SKM-1 (cell line): Measurements from ENCODE around the gene CENPP.
"Not testable (repeated sequence)": the region's sequence is repeated elsewhere in the genome, so short reads cannot be mapped to it uniquely, and the experiment has no call there.

Source experiments
- DNase-seq: peaks from one replicate; lab custom pipeline; 2025; ENCODE audit not compliant: unreplicated experiment; lab: John Stamatoyannopoulos, UW

The CENPP gene

DNA sequence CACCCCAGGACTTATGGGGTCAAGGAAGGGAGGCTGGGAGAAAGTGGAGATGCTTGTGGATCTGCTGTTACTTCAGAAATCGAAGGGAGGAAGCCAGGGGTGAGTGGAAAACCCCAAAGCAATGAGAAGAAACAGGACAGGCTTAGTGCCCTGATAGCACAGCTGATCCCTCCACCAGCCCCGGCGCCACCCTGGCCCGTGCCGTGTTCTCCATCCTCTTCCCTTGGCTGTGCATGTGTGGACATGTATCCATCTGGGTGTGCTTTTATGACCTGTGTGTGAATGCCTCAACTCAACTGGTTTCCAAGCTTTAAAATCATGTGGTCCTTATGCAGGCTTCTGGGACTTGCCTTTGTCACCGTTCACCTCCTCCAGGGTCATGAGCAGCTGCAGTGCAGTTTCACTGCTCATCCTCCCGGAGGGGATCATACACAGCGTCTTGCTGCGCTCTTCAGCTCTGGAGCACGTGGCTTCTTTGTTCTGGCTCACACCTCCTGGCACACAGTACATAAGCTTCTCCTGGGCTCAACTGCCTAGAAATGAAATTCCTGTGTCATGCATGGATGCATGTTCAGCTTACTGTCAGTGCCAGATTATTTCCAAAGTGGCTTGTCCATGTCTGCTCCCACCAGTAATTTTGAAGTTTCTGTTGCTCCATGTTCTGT lies 286.0 kb downstream of the CENPP start:
- DNase-seq = no peak

DNA sequence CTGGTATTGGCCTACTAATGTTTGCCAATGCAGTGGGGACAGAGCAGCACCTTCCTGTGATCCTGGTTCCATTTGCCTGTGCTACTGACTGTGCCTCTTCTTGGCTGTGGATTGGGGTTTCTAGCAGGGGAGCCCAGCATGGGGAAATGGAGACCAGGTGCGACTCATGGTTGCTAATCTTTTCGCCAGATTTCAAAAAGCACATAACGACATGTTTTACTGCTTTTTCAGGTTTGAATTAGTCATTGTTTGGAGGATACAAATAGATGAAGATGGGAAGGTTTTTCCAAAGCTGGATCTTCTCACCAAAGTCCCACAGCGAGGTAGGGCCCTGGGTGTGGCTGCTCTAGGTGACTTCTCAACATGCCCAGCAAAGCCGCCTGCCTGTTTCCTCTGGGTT lies 286.5 kb downstream of the CENPP start:
- no peak for DNase-seq

DNA sequence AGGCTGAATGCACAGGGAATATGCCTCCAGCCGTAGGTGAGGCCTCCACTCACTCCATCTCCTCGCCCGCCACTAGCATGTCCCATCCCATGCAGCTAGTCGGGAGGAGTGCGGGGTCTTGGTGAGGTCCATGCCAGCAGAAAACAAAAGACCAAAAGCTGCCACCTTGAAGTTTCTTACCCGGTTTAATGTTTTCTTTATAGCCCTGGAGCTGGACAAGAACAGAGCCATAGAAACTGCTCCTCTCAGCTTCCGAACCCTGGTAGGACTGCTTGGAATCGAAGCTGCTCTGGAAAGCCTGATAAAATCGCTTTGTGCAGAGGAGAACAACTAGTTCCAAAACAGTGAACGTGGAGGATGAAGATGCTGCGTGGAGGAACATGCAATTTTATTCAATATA lies 287.1 kb downstream of the CENPP start:
- DNase-seq = no peak

DNA sequence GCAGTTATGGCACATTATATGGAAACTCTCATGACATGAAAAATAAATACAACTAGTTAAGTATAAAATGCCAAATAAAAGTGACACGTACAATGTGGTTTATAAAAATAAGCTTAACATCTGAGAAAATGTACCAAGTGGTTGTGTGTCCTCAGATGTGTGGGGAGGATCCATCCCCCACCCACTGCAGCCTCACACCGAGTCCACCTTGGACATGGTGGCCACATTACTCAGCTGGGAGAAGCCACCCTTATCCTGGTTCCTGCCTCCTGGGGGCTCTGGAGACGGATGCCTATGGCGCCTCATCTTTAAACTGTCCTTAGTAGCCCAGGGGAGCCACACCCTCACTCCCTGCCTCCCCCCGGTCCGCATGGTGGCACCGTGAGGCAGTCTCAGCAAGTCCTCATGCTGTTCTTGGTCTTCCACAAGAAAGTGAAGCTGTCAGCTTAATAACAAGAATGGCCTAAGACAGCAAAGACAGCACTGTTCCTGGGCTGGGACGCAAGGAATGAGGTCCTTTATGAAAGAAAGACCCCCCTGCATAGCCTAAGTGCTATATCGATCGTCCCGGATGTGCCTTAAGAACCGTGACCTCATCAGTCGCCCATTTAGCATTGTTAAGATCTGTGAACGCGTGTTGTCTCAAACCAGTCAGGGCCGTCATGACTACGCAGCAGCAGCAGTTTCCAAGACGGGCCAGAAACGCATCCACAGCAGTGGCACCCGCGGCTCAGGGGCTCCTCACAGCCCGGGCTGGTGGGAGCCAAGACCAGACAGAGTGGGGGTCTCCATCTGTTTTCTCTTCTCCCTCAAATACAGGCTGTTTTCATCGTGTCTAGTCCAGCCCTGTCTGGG lies 287.7 kb downstream of the CENPP start:
- no peak for DNase-seq

DNA sequence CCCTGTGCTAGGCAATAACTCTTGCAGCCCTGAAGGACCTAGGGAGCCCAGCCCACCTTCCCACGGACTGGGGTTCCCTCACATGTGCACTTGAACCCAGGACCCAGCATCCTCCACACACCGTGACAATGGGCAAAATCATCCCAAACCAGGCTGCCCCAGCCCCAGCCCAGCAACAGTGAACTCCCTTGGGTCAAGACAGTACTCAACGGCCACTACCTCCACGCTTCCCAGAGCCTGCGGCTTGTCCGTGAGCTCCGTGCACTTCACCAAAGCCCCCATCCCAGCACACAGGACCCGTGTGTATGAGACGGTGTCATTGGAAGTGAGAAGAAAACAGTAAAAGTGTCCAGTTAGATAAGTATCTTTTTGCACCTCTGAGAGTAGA lies 288.4 kb downstream of the CENPP start:
- DNase-seq = no peak

DNA sequence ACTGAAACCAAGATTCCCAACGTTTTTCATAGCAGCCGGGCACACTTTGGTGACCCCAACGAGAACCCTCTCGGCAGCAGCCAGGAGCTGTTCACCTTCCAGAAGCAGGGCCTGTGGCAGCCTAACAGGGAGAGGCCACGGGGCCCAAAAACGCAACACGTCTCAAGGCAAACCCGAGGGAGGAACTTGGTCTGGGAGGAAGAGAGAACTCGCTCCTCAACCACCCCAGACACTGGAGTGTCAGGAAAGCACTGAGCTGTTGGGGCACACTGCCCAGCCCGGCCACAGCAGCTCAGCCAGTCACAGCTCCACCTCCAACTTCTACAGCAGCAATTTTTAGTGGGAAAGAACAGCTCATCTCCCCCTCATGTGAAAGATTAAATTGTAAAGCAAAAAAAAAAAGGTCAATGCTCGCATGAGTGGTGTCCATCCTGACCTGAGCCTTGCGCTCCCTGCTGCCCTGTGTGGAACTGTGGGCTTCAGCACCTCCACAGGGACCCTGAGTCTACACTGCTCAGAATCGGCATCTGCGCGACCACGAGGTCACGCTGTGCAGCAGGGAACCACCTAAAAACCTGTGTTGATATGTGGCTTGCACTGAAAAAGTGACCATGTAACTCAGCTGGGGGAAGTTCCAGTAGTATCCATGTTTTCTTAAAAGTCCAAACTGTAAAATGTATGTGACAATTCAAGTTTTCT lies 289.2 kb downstream of the CENPP start:
- DNase-seq = no peak

DNA sequence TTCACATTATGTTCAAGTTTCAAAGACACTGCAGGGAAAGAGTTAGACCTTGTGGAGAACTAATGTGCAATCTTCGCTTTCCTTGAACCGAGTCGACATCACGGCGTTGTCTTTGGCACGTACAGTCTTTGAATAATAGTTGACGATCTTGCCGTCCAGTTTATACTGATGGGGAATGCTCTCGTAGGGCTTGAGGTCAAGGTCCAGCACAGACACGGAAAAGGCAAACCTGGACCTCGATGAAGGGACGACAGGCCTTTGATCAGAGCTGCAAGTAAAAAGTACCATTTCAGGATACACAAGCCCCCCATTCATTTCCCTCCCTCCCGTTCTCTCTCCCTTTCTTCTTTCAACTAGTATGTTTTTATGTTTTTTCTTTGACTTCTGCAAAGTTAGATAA lies 290.0 kb downstream of the CENPP start:
- no peak for DNase-seq

DNA sequence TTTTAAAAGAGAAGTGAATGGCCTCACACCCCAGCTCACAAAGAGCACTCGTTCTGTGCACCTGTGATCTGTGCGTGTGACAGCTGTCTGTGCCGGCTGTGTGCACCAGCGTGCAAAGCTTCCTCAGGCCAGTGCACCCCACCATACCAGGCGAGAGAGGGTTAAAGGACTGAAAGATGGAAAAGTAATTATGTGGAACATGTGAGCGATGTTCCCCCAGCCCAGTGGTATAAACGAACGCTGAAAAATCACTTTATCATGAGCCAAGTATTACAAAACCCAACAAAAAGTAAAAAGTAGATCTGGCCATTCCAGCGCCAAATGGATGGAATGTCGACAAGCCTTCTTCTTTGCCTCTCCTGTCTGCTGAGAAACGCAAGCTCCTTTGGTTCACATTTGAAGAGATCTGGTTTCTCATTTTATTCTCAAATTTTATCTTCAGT lies 290.5 kb downstream of the CENPP start:
- no peak for DNase-seq

DNA sequence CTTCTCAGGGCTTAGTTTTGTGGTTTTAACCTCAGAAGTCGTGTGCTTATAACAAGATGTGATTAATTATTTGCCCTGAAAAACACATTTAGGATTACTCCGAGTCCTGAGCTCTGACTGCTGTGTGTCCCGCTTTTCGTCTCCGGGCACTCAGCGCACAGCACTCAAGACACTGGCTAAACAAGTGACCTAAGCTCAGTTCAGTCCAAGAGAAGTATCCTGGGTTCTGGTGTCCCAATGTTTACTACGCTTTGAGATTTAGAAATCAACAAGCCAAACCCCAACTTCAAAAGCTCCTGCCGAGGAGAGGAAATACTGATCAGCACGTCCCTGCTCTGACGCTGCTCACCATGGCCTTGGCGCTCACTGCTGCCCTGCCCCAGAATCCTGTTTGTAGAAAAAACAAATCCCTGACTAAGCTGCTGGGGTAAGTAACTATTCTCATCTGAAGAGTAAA lies 290.9 kb downstream of the CENPP start:
- DNase-seq = no peak

DNA sequence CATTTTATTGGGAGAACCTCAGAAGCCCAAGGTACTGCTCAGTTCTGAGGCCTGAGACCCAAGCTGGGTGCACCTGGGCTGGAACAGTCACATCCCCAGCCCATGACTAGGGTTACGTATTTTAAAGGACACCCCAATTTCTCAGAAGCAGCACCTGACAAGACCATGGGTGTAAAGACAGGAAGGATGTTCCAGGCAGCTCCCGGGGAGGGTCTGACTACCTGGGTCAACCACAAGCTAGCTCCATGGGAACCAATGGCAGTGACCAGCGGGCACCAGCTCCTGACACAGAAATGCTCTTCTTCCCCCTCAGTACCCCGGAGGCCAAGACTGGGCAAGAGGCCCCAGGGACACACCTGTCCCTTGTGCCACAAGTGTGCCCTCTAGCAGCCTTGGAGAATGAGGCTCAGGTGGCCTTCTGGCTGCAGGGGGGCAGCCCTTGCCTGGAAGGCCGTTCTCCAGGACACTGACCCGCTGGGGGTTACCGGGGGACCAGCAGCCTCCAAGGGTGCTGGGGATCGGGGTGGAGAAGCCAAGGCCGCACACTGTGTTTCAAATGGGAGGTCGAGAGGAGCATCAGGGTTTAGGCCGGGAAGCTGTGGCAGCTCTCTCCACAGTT lies 291.6 kb downstream of the CENPP start:
- no peak for DNase-seq

DNA sequence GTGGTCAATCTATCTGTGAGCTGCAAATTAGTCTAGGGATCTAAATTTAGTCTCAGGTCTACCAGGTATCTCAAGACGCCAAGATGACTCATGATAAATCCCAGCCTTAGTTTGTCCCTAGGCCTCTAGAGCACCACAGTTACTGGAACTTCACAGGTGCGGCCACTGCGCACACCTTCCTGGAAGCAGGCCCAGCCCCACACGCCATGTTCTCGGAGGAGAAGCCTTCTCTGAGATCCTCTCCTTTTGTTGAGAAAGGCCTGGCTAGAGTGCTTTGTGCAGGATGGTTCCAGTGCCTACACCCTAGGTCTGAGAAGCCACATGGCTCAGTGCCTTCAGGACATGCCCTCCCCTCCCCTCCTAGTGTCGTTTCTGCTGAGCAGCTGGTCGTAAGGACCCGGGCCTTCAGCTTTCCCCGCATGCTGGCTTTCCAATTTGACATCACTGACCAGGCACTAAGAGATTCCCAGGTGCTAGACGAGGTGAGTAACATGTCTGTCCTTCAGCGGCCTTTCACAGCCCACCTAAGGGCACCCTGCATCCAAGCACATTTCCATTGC lies 292.3 kb downstream of the CENPP start:
- no peak for DNase-seq

DNA sequence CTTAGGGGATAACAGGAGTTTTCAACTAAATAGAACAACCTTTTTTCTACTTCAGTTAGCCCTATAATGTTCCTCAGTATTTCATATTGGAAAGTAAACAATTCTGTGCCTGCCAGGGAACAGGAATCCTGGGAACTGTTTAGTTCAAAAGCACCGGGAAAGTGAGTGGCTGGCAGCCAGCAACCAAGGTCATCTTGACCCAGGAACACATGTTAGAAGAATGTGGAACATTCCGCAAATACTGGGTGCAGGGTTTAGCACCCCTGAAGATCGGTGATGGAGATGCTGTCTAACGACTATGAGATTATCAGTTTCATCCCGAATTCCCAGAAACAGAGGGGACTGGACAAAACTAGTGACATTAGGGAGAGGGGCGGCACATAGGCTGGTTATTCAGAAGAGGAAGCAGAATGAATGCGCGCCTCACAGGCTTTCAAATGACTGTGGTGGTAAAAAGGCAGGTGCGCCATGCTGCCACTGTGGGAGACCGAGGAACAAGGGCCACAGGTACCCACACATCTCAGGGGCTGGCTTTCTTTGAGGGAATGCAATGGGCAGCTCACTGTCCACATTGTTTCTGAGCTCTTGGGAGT lies 293.0 kb downstream of the CENPP start:
- no peak for DNase-seq

DNA sequence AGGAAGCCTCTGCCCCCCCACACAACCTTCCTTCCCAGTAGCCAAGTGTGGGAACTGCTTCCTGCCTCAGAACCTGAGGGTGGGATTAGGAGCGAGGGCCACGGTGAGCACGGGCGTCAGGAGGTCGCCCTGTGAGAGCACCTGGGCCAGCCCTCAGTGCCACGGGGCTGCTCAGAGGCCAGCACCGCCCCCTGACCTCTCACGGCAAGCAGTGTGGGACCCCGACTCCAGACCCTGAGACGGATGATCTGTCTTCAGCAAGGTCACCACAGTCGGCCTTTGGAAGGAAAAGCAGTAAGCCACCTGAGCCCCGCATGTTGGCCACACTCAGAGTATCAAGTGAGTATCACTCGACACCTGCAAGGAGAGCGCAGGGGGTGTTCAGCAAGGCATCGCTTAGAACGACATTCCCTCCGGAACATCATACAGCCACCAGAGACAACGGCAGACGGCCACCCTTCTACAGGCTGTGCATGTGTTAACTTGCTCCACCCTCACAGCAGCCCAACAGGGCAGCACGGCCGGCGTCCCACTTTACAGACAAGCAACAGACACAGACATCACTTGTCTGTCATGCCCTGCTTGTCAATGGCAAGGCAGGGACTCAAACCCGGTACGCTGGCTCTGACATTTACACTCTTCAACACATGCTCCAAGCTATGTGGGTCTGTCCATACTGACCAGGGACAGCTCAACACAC lies 294.0 kb downstream of the CENPP start:
- no peak for DNase-seq

DNA sequence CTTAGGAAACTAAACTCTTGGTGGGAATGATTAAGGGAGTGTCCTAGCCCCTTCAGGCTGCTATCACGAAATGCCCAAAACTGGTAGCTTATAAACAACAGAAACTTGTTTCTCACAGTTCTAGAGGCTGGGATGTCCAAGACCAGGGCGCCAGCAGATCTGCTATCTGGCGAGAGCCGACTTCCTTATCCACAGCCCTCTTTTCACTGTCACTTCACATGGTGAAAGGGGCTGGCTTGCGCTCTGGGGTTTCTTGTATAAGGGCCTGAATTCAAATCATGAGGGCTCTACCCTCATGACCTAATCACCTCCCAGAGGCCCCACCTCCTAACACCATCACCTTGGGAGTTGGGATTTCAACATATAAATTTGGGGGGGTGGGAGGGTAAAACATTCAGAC lies 295.1 kb downstream of the CENPP start:
- no peak for DNase-seq

DNA sequence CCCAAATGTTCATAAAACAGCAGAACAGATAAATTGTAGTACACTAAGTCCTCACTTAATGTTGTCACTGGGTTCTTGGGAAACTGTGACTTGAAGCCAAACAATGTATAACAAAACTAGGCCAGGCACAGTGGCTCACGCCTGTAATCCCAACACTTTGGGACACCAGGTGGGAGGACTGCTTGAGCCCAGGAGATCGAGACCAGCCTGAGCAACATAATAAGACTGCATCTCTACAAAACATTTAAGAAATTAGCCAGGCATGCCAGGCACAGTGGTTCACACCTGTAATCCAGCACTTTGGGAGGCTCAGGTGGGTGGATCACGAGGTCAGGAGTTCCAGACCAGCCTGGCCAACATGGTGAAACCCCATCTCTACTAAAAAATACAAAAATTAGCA lies 298.2 kb downstream of the CENPP start:
- not testable (repeated sequence) for DNase-seq

DNA sequence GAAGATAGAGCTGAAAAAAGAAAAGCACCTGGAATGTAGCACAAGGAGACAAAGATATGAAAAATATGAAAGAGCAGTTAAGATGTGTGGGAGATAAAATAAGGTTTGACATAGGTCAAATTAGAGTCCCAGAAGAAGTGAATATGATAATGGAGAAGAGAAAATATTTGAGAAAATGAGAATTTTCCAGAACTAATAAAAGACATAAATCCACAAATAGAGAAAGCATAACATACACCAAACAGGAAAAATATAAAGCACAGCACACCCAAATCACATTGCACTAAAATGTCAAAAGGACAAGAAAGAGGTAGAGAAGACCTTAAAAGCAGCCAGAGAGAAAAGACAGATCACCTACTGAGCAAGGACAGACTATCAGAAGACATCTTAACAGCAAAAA lies 300.7 kb downstream of the CENPP start:
- no peak for DNase-seq

DNA sequence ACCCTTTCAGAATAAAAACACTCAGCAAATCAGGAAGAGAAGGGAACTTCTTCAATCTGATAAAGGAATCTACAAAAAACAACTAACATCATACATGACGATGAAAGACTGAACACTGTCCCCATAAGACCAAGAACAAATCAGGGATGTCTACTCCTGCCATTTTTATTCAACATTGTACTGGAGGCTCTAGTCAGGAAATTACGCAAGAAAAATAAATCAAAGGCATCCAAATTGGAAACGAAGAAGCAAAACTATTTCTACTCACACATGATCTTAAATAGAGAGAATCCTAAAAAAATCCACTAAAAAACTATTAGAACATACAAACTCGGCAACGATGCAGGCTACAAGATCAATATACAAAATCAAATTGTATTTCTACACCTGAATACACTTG lies 301.9 kb downstream of the CENPP start:
- DNase-seq = no peak

DNA sequence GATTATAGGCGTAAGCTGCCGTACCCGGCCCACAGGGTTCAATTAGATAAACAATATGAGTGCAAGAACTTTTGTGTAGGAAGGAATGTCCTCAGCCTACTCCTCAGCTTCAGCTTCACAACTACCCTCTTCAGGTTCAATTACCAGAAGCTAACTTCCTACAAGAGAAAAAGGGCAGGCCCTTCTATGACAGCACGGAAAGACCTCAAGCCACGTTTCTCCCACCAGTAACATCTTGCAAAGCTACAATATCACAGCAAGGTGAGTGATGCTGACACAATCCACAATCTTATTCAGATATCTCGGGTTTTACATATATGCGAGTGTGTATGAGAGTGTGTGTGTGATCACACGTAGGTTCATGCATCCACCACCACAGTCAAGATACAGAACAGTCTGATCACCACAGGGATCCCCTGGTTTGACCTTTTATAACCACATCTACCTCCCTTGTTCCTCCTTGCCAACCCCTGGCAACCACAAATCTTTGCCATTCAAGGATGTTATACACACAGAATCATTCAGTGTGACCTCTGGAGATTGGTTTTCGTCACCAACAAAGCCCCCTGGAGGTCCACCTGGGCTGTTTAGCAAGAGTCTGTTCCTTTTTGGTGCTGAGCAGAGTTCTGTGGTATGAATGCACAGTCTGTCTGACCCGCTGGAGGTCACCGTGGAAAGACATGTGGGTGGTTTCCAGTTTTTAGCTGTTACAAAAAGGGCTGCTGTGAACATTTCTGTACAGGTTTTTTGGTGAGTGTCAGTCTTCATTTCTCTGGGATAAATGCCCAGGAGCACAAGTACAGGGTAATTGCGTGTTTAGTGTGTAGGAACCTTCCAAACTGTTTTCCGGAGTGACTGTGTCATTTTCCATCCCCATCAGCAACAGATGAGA lies 305.9 kb downstream of the CENPP start:
- no peak for DNase-seq

DNA sequence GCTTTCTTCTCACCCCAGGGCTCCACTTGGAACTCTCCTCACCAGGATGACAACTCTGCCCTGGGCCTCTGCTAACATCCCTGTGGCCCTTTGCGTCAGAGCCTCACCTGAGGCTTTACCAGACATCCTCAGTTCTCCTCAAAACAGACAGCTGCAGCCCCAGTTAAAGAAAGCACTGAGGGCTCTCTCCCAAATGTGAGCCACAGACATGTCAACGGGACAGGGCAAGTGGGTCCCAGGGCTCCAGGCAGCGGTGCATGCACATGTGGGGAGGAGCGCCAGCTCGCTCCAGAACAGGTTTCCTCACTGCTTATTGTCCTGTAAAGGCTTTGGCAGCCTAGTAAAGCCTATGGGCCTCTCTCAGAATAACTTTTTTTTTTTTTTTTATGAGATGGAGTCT lies 306.9 kb downstream of the CENPP start:
- no peak for DNase-seq
